NCI-H1417 (cell line): ENCODE results near the gene TMEM184A.

ENCODE experiments used
- DNase-seq, 3 experiments: peaks; one replicate each; lab custom pipeline; 2025; lab: John Stamatoyannopoulos, UW

The TMEM184A gene

GRCh38 chr7:1503390-1503789, 52.6 kb downstream of the TMEM184A start:
- no peak for DNase-seq

- DNase-seq: no peak
These were observed 53.2 kb downstream of the TMEM184A start for GRCh38 chr7:1502845-1503244.

- no peak for DNase-seq
These were observed 54.3 kb downstream of the TMEM184A start for GRCh38 chr7:1501487-1502270.

- DNase-seq: no peak
These were observed 55.8 kb downstream of the TMEM184A start for GRCh38 chr7:1500064-1500807.

- DNase-seq: no peak
These were observed 56.5 kb downstream of the TMEM184A start for GRCh38 chr7:1499367-1500029.

GRCh38 chr7:1498370-1499305, 57.4 kb downstream of the TMEM184A start:
- DNase-seq: no peak

- no peak for DNase-seq
These were observed 58.6 kb downstream of the TMEM184A start for GRCh38 chr7:1497293-1497927.

- no peak for DNase-seq
These were observed 59.3 kb downstream of the TMEM184A start for GRCh38 chr7:1496531-1497292.

- DNase-seq: no peak
These were observed 60.3 kb downstream of the TMEM184A start for GRCh38 chr7:1495564-1496242.

GRCh38 chr7:1494866-1495563, 61.0 kb downstream of the TMEM184A start:
- DNase-seq: no peak

- no peak for DNase-seq
These were observed 61.6 kb downstream of the TMEM184A start for GRCh38 chr7:1494447-1494846.

GRCh38 chr7:1493571-1493970, 62.4 kb downstream of the TMEM184A start:
- no peak for DNase-seq

GRCh38 chr7:1493129-1493528, 62.9 kb downstream of the TMEM184A start:
- DNase-seq: no peak

GRCh38 chr7:1492640-1493039, 63.4 kb downstream of the TMEM184A start:
- DNase-seq: no peak
